WTC11 (cell line): ENCODE measurements around the gene ATP2B3. TPM values are rescaled to one million over a fixed set of nuclear protein-coding genes. Genes with fewer than 3 reads are reported as not detected.

Experiments
- total RNA-seq: library from RNA; stranded (reverse); gene quantifications from 3 replicates; pipeline ENCODE4 v1.2.3, GENCODE V29; 2021

Gene ATP2B3
- total RNA-seq, 1 experiment from 2014 or later, result 0.28 TPM

Other genes with a start within 250 kb of the ATP2B3 start
- gene PNMA6F, start 195.9 kb upstream of the ATP2B3 start, total RNA-seq, result 0.13 to 0.30 TPM (median 0.23 TPM) in 3 replicates
- gene ZNF275, start 183.5 kb upstream of the ATP2B3 start, total RNA-seq, result 9.3 to 9.9 TPM (median 9.8 TPM) in 3 replicates
- not detected in 3 replicates for gene PNMA6E, start 116.3 kb upstream of the ATP2B3 start, total RNA-seq
- 0.23 to 0.31 TPM (median 0.27 TPM) in 3 replicates for gene ZFP92, start 106.2 kb upstream of the ATP2B3 start, total RNA-seq
- 0.78 to 1.5 TPM (median 1.0 TPM) in 3 replicates for gene TREX2, start 71.6 kb upstream of the ATP2B3 start, total RNA-seq
- 46.5 to 52.9 TPM (median 52.2 TPM) in 3 replicates for gene HAUS7, start 47.1 kb upstream of the ATP2B3 start, total RNA-seq
- gene BGN, start 22.7 kb upstream of the ATP2B3 start, total RNA-seq, result 1.8 to 3.7 TPM (median 3.2 TPM) in 3 replicates
- 15.2 to 17.4 TPM (median 15.4 TPM) in 3 replicates for gene CCNQ, start 81.5 kb downstream of the ATP2B3 start, total RNA-seq
- gene DUSP9, start 129.6 kb downstream of the ATP2B3 start, total RNA-seq, result 2.5 to 2.8 TPM (median 2.5 TPM) in 3 replicates
- 8.6 to 14.3 TPM (median 12.1 TPM) in 3 replicates for gene PNCK, start 156.2 kb downstream of the ATP2B3 start, total RNA-seq
- 102 to 112 TPM (median 110 TPM) in 3 replicates for gene SLC6A8, start 170.3 kb downstream of the ATP2B3 start, total RNA-seq
- gene BCAP31, start 206.7 kb downstream of the ATP2B3 start, total RNA-seq, result 142 to 150 TPM (median 144 TPM) in 3 replicates
- gene ABCD1, start 207.2 kb downstream of the ATP2B3 start, total RNA-seq, result 9.1 to 10.4 TPM (median 9.5 TPM) in 3 replicates
- gene PLXNB3, start 246.6 kb downstream of the ATP2B3 start, total RNA-seq, result 2.5 to 4.2 TPM (median 2.9 TPM) in 3 replicates